GM12865 (cell line): ENCODE measurements around the gene LDLRAD3.

Experiments
- DNase-seq: peaks from one replicate; pipeline ENCODE4 v3.0.0; 2010; ENCODE audit warnings: low read depth
- H3K4me3 ChIP-seq: 2 replicates; pipeline ENCODE4 v1.5.1; 2011; ENCODE audit warnings: mild to moderate bottlenecking, low read depth, low read length, control low read depth
- TF ChIP-seq, protein P1 (sequence below): IDR thresholded peaks from 2 replicates; pipeline ENCODE4 v1.5.1; 2011; ENCODE audit warnings: low read length, control low read depth, low read depth, inconsistent platforms; ENCODE audit not compliant: insufficient read depth; ENCODE audit errors: missing control alignments

Gene LDLRAD3

GRCh38 chr11:36240801-36241200 lies 296.9 kb downstream of the LDLRAD3 start:
- no peak overlapping the region for H3K4me3 ChIP-seq
- no peak for DNase-seq
- TF ChIP-seq, protein P1, sequence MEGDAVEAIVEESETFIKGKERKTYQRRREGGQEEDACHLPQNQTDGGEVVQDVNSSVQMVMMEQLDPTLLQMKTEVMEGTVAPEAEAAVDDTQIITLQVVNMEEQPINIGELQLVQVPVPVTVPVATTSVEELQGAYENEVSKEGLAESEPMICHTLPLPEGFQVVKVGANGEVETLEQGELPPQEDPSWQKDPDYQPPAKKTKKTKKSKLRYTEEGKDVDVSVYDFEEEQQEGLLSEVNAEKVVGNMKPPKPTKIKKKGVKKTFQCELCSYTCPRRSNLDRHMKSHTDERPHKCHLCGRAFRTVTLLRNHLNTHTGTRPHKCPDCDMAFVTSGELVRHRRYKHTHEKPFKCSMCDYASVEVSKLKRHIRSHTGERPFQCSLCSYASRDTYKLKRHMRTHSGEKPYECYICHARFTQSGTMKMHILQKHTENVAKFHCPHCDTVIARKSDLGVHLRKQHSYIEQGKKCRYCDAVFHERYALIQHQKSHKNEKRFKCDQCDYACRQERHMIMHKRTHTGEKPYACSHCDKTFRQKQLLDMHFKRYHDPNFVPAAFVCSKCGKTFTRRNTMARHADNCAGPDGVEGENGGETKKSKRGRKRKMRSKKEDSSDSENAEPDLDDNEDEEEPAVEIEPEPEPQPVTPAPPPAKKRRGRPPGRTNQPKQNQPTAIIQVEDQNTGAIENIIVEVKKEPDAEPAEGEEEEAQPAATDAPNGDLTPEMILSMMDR = no peak

DNA sequence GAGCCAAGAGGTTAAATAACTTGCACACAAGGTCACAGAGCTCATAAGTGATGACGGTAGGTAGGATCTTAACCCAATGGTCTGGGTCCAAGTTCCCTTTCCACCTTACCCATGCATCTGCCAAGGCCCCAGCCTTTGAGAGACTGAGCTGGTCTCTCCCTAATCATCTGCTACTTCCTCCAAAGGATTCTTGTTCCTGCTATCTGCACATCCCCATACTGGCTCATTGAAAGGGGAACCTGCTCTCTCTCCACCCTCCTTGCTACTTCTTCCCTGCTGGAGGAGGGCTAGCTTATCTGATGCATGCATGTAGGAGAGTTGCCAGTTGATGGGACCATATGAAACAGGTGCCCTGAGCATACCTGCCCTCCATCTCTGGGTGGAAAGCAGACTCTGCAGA lies 297.6 kb downstream of the LDLRAD3 start:
- H3K4me3 ChIP-seq = no peak overlapping the region
- DNase-seq = no peak
- TF ChIP-seq, protein P1 = no peak

DNA sequence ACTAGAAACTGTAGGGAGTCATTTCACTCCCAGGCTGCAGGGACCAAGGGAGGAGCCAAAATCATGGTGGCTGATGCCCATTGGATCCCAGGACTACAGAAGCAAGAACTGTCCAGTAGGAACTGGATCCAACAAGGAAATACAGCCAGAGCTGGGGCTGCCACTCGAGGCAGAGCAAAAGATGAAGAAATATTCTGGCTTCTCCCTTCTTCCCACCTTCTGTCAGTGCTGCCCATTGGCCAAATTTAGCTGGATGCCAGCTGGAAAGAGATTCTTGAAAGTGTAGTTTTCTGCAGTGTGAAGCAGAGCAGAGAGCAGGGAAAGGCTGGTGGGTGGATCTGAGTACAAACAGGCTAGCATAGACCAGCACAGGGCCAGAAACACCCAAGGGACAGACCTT lies 299.8 kb downstream of the LDLRAD3 start:
- TF ChIP-seq, protein P1 = no peak
- DNase-seq = no peak
- no peak overlapping the region for H3K4me3 ChIP-seq

GRCh38 chr11:36247493-36247892 lies 303.6 kb downstream of the LDLRAD3 start:
- no peak for DNase-seq
- TF ChIP-seq, protein P1 = no peak
- no peak overlapping the region for H3K4me3 ChIP-seq

- no peak for DNase-seq
- TF ChIP-seq, protein P1 = no peak
- no peak overlapping the region for H3K4me3 ChIP-seq
These were observed 304.6 kb downstream of the LDLRAD3 start for GRCh38 chr11:36248436-36248835.

- DNase-seq = no peak
- TF ChIP-seq, protein P1 = no peak
- no peak overlapping the region for H3K4me3 ChIP-seq
These were observed 305.4 kb downstream of the LDLRAD3 start for GRCh38 chr11:36249246-36249645.

DNA sequence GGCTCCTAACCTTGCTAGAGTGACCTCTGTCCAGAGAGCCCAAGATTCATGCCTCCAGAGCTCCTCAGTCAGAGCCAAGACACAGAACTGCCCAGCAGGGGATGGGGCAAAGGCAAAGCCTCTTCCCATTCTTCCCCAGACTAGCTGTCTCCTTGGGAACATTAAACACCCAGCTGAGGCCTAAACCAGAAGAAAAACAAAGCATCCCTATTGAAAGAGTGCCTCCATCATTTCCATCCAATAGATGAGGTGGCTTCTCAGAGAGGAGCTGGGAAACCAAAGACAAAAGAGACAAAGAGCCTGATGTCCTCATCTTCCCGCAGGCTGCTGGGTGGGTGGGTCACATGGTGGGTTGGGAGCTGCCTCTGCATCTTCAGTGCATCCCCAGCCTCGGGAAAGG lies 308.0 kb downstream of the LDLRAD3 start:
- no peak for DNase-seq
- no peak overlapping the region for H3K4me3 ChIP-seq
- TF ChIP-seq, protein P1 = no peak
